Endothelial cell of umbilical vein (primary cell): Measurements from ENCODE around the gene RNF183.

Experiments
- EZH2 ChIP-seq: IDR thresholded peaks from 2 replicates; pipeline ENCODE4 v1.6.1; 2012; ENCODE audit warnings: borderline replicate concordance, low read depth, mild to moderate bottlenecking, moderate library complexity, low read length, inconsistent platforms; ENCODE audit not compliant: severe bottlenecking
- POLR2A ChIP-seq: IDR thresholded peaks from 2 replicates; pipeline ENCODE4 v1.6.1; 2012; ENCODE audit warnings: low read depth, mild to moderate bottlenecking, control low read depth, low read length
- POLR2AphosphoS5 ChIP-seq: IDR thresholded peaks from 2 replicates; pipeline ENCODE4 v1.6.1; 2012; ENCODE audit warnings: low read depth, mild to moderate bottlenecking, control low read depth, low read length, moderate library complexity; ENCODE audit not compliant: insufficient read depth
- TF ChIP-seq, protein P1 (sequence below): IDR thresholded peaks from 2 replicates; pipeline ENCODE4 v1.6.1; 2011; ENCODE audit not compliant: insufficient read depth, insufficient read length
- TF ChIP-seq, protein P2 (sequence below), 2 donors: IDR thresholded peaks; 1 replicate in 1 of 2; 2 replicates in 1 of 2; pipeline ENCODE4 v1.5.1; 2011; ENCODE audit warnings: low read length in 2 of 2, mild to moderate bottlenecking in 2 of 2, moderate library complexity in 2 of 2, control low read depth in 1 of 2, inconsistent platforms in 1 of 2, low read depth in 1 of 2; ENCODE audit not compliant: insufficient read depth in 1 of 2; ENCODE audit errors: extremely low read depth in 1 of 2

DNA sequence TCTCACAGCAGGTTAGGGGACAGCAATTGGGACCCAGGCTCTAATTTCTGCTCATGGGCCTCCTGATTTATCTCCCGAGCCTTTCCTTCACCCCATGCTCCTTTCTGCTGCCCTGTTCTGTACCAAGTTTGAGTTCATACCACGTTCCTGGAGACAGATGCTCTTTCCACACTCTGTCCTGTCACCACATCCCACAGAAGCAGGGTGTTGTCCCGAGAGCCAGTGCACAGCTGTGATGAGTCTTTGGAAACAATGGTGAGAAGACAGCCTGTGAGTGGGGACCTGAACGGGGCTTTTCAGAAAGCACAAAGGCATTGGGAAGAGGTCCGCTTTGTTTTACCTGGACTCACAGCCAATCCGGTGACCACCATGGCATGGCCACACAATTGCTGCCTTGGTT, 19.5 kb upstream of the RNF183 start:
- no peak for TF ChIP-seq POLR2AphosphoS5
- no peak for TF ChIP-seq EZH2
- TF ChIP-seq, protein P1, sequence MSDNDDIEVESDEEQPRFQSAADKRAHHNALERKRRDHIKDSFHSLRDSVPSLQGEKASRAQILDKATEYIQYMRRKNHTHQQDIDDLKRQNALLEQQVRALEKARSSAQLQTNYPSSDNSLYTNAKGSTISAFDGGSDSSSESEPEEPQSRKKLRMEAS: no peak
- TF ChIP-seq, protein P2, sequence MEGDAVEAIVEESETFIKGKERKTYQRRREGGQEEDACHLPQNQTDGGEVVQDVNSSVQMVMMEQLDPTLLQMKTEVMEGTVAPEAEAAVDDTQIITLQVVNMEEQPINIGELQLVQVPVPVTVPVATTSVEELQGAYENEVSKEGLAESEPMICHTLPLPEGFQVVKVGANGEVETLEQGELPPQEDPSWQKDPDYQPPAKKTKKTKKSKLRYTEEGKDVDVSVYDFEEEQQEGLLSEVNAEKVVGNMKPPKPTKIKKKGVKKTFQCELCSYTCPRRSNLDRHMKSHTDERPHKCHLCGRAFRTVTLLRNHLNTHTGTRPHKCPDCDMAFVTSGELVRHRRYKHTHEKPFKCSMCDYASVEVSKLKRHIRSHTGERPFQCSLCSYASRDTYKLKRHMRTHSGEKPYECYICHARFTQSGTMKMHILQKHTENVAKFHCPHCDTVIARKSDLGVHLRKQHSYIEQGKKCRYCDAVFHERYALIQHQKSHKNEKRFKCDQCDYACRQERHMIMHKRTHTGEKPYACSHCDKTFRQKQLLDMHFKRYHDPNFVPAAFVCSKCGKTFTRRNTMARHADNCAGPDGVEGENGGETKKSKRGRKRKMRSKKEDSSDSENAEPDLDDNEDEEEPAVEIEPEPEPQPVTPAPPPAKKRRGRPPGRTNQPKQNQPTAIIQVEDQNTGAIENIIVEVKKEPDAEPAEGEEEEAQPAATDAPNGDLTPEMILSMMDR (IDR thresholded peaks at IDR 0.05; ENCODE audit: extremely low read depth in 1 of 2, insufficient read depth in 1 of 2, low read depth in 1 of 2, low read length in 2 of 2): no peak
- no peak for TF ChIP-seq POLR2A
